SK-N-SH treated with all-trans-retinoic acid at 6 μM for 48 hours (cell line): ENCODE measurements around the gene ATF6B.
A peak's percentile ranks its signal among the peaks of the same experiment; 100 is the strongest.

ENCODE experiments used
- ATAC-seq: fragments of 200-7000 bp; cut with Tn5 transposase; 3 replicates; pipeline ENCODE4 v1.9.1; 2020; ENCODE audit warnings: mild to moderate bottlenecking, moderate library complexity
- ARNTL ChIP-seq: fragments of 450-650 bp; formaldehyde crosslinking; IDR thresholded peaks from 2 replicates; pipeline ENCODE4 v1.5.0; 2020; ENCODE audit warnings: low read depth, mild to moderate bottlenecking, moderate library complexity, borderline replicate concordance
- BACH2 ChIP-seq: fragments of 250-450 bp; sonication (Bioruptor Pico); IDR thresholded peaks from 2 replicates; pipeline ENCODE4 v1.9.0; 2021; ENCODE audit warnings: mild to moderate bottlenecking, borderline replicate concordance
- CSDC2 ChIP-seq: fragments of 250-450 bp; sonication (Bioruptor Pico); IDR thresholded peaks from 2 replicates; pipeline ENCODE4 v1.5.0; 2020; ENCODE audit warnings: mild to moderate bottlenecking, moderate library complexity
- CSRNP3 ChIP-seq: fragments of 250-450 bp; sonication (Bioruptor Pico); IDR thresholded peaks from 2 replicates; pipeline ENCODE4 v1.5.1; 2021; ENCODE audit warnings: mild to moderate bottlenecking, moderate library complexity
- ESRRG ChIP-seq: fragments of 250-450 bp; sonication (Bioruptor Pico); IDR thresholded peaks from 2 replicates; pipeline ENCODE4 v1.6.1; 2021; ENCODE audit warnings: mild to moderate bottlenecking
- GLIS3 ChIP-seq: fragments of 250-450 bp; sonication (Bioruptor Pico); IDR thresholded peaks from 2 replicates; pipeline ENCODE4 v1.5.0; 2020; ENCODE audit warnings: mild to moderate bottlenecking, moderate library complexity
- ISL1 ChIP-seq: fragments of 250-450 bp; sonication (Bioruptor Pico); IDR thresholded peaks from 2 replicates; pipeline ENCODE4 v2.1.2; 2022; ENCODE audit warnings: mild to moderate bottlenecking, moderate library complexity
- OSR1 ChIP-seq: fragments of 250-450 bp; sonication (Bioruptor Pico); IDR thresholded peaks from 2 replicates; pipeline ENCODE4 v1.8.0; 2022; ENCODE audit warnings: moderate library complexity, mild to moderate bottlenecking, inconsistent platforms
- PPARA ChIP-seq: fragments of 250-450 bp; sonication (Bioruptor Pico); IDR thresholded peaks from 2 replicates; pipeline ENCODE4 v1.5.0; 2020; ENCODE audit warnings: mild to moderate bottlenecking, borderline replicate concordance
- RARB ChIP-seq: fragments of 250-450 bp; sonication (Bioruptor Pico); IDR thresholded peaks from 2 replicates; pipeline ENCODE4 v1.8.0; 2021; ENCODE audit warnings: mild to moderate bottlenecking, moderate library complexity
- SNAI2 ChIP-seq: fragments of 250-450 bp; sonication (Bioruptor Pico); IDR thresholded peaks from 2 replicates; pipeline ENCODE4 v1.5.0; 2020; ENCODE audit warnings: mild to moderate bottlenecking, moderate library complexity
- TCF4 ChIP-seq: fragments of 250-450 bp; sonication (Bioruptor Pico); IDR thresholded peaks from 2 replicates; pipeline ENCODE4 v1.8.0; 2021; ENCODE audit warnings: mild to moderate bottlenecking, moderate library complexity, borderline replicate concordance
- TOX ChIP-seq: fragments of 250-450 bp; sonication (Bioruptor Pico); IDR thresholded peaks from 2 replicates; pipeline ENCODE4 v1.8.0; 2021; ENCODE audit warnings: mild to moderate bottlenecking, moderate library complexity, borderline replicate concordance
- TSHZ2 ChIP-seq: fragments of 250-450 bp; sonication (Bioruptor Pico); IDR thresholded peaks from 2 replicates; pipeline ENCODE4 v1.5.0; 2020; ENCODE audit warnings: mild to moderate bottlenecking, moderate library complexity
- ZC3H10 ChIP-seq: fragments of 250-450 bp; sonication (Bioruptor Pico); IDR thresholded peaks from 2 replicates; pipeline ENCODE4 v1.5.1; 2021; ENCODE audit warnings: mild to moderate bottlenecking, moderate library complexity
- ZFP3 ChIP-seq: fragments of 250-450 bp; sonication (Bioruptor Pico); IDR thresholded peaks from 2 replicates; pipeline ENCODE4 v1.5.0; 2020; ENCODE audit warnings: mild to moderate bottlenecking, moderate library complexity
- ZFP30 ChIP-seq: fragments of 450-650 bp; formaldehyde crosslinking; IDR thresholded peaks from 2 replicates; pipeline ENCODE4 v1.5.0; 2022; ENCODE audit warnings: mild to moderate bottlenecking, moderate library complexity
- ZNF565 ChIP-seq: fragments of 450-650 bp; formaldehyde crosslinking; conservative IDR thresholded peaks from 2 replicates; pipeline ENCODE4 v1.5.0; 2020; ENCODE audit warnings: low read depth, mild to moderate bottlenecking, moderate library complexity
- ZNF8 ChIP-seq: fragments of 450-650 bp; formaldehyde crosslinking; IDR thresholded peaks from 2 replicates; pipeline ENCODE4 v1.5.0; 2020; ENCODE audit warnings: mild to moderate bottlenecking, moderate library complexity
- TF ChIP-seq, protein P1 (sequence below): fragments of 250-450 bp; sonication (Bioruptor Pico); IDR thresholded peaks from 2 replicates; pipeline ENCODE4 v1.8.0; 2021; ENCODE audit warnings: low read depth, mild to moderate bottlenecking, moderate library complexity, borderline replicate concordance
- TF ChIP-seq, protein P2 (sequence below): fragments of 250-450 bp; sonication (Bioruptor Pico); IDR thresholded peaks from 2 replicates; pipeline ENCODE4 v1.8.0; 2020; ENCODE audit warnings: mild to moderate bottlenecking, moderate library complexity, borderline replicate concordance

ATF6B gene

GRCh38 chr6:32074996-32075532, 53.0 kb downstream of the ATF6B start:
- no peak for TF ChIP-seq ZNF565 (CRISPR knock-in tag)
- no peak for TF ChIP-seq GLIS3 (CRISPR knock-in tag)
- TF ChIP-seq ZFP3 = no peak
- no peak for TF ChIP-seq ARNTL (CRISPR knock-in tag)
- TF ChIP-seq SNAI2 (CRISPR knock-in tag) = no peak
- TF ChIP-seq, protein P1, sequence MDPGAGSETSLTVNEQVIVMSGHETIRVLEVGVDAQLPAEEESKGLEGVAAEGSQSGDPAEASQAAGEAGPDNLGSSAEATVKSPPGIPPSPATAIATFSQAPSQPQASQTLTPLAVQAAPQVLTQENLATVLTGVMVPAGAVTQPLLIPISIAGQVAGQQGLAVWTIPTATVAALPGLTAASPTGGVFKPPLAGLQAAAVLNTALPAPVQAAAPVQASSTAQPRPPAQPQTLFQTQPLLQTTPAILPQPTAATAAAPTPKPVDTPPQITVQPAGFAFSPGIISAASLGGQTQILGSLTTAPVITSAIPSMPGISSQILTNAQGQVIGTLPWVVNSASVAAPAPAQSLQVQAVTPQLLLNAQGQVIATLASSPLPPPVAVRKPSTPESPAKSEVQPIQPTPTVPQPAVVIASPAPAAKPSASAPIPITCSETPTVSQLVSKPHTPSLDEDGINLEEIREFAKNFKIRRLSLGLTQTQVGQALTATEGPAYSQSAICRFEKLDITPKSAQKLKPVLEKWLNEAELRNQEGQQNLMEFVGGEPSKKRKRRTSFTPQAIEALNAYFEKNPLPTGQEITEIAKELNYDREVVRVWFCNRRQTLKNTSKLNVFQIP (CRISPR knock-in tag) = no peak
- TF ChIP-seq TSHZ2 = no peak
- no peak for TF ChIP-seq ISL1
- TF ChIP-seq, protein P2, sequence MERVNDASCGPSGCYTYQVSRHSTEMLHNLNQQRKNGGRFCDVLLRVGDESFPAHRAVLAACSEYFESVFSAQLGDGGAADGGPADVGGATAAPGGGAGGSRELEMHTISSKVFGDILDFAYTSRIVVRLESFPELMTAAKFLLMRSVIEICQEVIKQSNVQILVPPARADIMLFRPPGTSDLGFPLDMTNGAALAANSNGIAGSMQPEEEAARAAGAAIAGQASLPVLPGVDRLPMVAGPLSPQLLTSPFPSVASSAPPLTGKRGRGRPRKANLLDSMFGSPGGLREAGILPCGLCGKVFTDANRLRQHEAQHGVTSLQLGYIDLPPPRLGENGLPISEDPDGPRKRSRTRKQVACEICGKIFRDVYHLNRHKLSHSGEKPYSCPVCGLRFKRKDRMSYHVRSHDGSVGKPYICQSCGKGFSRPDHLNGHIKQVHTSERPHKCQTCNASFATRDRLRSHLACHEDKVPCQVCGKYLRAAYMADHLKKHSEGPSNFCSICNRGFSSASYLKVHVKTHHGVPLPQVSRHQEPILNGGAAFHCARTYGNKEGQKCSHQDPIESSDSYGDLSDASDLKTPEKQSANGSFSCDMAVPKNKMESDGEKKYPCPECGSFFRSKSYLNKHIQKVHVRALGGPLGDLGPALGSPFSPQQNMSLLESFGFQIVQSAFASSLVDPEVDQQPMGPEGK (CRISPR knock-in tag) = no peak
- TF ChIP-seq OSR1 = no peak
- no peak for TF ChIP-seq TCF4 (CRISPR knock-in tag)
- no peak for TF ChIP-seq ZC3H10 (CRISPR knock-in tag)
- peak; percentile 54 for ATAC-seq

GRCh38 chr6:32073613-32074012, 54.4 kb downstream of the ATF6B start:
- ATAC-seq = no peak
- no peak for TF ChIP-seq ARNTL (CRISPR knock-in tag)
- TF ChIP-seq CSDC2 = no peak
- no peak for TF ChIP-seq ZFP3
- no peak for TF ChIP-seq OSR1
- TF ChIP-seq ZNF565 (CRISPR knock-in tag) = no peak
- TF ChIP-seq TOX (CRISPR knock-in tag) = no peak
- TF ChIP-seq, protein P1 (CRISPR knock-in tag) = no peak
- TF ChIP-seq PPARA = no peak
- TF ChIP-seq BACH2 (CRISPR knock-in tag) = no peak
- TF ChIP-seq RARB (CRISPR knock-in tag) = no peak
- no peak for TF ChIP-seq ZFP30 (CRISPR knock-in tag)
- TF ChIP-seq ISL1 = no peak
- no peak for TF ChIP-seq GLIS3 (CRISPR knock-in tag)
- TF ChIP-seq SNAI2 (CRISPR knock-in tag) = no peak
- no peak for TF ChIP-seq ESRRG
- no peak for TF ChIP-seq TSHZ2
- TF ChIP-seq ZNF8 = no peak
- no peak for TF ChIP-seq CSRNP3 (CRISPR knock-in tag)
- no peak for TF ChIP-seq TCF4 (CRISPR knock-in tag)
